Hair follicle dermal papilla cell (primary cell): ENCODE results near the gene OAS3. TPM values are rescaled to one million over a fixed set of nuclear protein-coding genes. Genes with fewer than 3 reads are reported as not detected.

Experiments
- total RNA-seq: library from RNA; depleted of rRNA; stranded (reverse); fragments of >200 nt; gene quantifications from 2 replicates; pipeline ENCODE4 v1.2.3, GENCODE V29; 2012

The OAS3 gene
- 10.7 and 30.5 TPM in 2 replicates for total RNA-seq

GRCh38 chr12:112937741-112938719 is at the start of gene OAS3:
OAS3 (plus strand) TSS chr12:112938474; CDS start chr12:112938531, 57 bp downstream.

GRCh38 chr12:112906712-112907414 is 31.4 kb upstream of the OAS3 start, which contains the start of gene OAS1:
OAS1 (plus strand) TSS chr12:112906962; CDS start chr12:112907040, 78 bp downstream.

GRCh38 chr12:112978163-112979040 is 40.1 kb downstream of the OAS3 start, which contains the start of gene OAS2:
OAS2 (plus strand) TSS chr12:112978519; CDS start chr12:112978609, 90 bp downstream.

Other genes starting within 250 kb of the OAS3 start
- not detected in 2 replicates for gene RPH3A, start 146.7 kb upstream of the OAS3 start, total RNA-seq
- gene OAS1, start 31.5 kb upstream of the OAS3 start, total RNA-seq: 10.6 and 16.9 TPM in 2 replicates
- 25.6 and 26.6 TPM in 2 replicates for gene OAS2, start 40.0 kb downstream of the OAS3 start, total RNA-seq
- under 0.01 TPM in 2 replicates for gene DTX1, start 118.3 kb downstream of the OAS3 start, total RNA-seq
- not detected in 2 replicates for gene RASAL1, start 197.3 kb downstream of the OAS3 start, total RNA-seq
- not detected in 2 replicates for gene CFAP73, start 211.2 kb downstream of the OAS3 start, total RNA-seq
- gene DDX54, start 247.0 kb downstream of the OAS3 start, total RNA-seq: 42.8 and 45.2 TPM in 2 replicates
- gene RITA1, start 247.2 kb downstream of the OAS3 start, total RNA-seq: 24.7 and 25.2 TPM in 2 replicates